Thyroid gland (tissue), 4 donors: ENCODE measurements around the gene LARP6.

Experiments
- POLR2A ChIP-seq, 2 donors: fragments of 450-650 bp; IDR thresholded peaks; one replicate each; pipeline ENCODE4 v1.6.1; 2017; ENCODE audit warnings: antibody characterized with exemption in 2 of 2, mild to moderate bottlenecking in 2 of 2, moderate library complexity in 1 of 2
- TF ChIP-seq, protein P1 (sequence below), 6 experiments: fragments of 200-600 bp in 3 of 6; fragments of 450-650 bp in 3 of 6; sonication (generic) in 3 of 6; IDR thresholded peaks; one replicate each; pipeline ENCODE4 v1.5.1; 2016 to 2019; ENCODE audit warnings: antibody characterized with exemption in 6 of 6, mild to moderate bottlenecking in 2 of 6, inconsistent platforms in 1 of 6, moderate library complexity in 1 of 6

DNA sequence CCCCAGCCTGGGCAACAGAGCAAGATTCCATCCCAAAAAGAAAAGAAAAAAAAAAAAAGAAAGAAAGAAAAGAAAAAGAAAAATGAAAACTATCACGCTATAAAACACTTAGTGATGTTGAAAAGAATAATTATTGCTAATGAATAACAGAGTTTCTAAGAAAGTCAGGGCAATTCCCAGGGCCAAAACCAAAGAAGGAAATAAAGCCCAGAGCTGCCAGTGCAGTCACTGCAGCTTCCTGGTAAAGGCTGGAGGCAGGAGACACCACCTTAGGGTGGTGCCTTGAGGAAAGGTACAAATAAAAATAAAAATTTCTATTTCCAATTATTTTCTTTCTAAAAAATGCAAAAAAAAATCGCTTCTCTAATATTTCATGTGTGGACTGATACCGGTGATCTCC, 70.9 kb downstream of the LARP6 start:
- TF ChIP-seq, protein P1, sequence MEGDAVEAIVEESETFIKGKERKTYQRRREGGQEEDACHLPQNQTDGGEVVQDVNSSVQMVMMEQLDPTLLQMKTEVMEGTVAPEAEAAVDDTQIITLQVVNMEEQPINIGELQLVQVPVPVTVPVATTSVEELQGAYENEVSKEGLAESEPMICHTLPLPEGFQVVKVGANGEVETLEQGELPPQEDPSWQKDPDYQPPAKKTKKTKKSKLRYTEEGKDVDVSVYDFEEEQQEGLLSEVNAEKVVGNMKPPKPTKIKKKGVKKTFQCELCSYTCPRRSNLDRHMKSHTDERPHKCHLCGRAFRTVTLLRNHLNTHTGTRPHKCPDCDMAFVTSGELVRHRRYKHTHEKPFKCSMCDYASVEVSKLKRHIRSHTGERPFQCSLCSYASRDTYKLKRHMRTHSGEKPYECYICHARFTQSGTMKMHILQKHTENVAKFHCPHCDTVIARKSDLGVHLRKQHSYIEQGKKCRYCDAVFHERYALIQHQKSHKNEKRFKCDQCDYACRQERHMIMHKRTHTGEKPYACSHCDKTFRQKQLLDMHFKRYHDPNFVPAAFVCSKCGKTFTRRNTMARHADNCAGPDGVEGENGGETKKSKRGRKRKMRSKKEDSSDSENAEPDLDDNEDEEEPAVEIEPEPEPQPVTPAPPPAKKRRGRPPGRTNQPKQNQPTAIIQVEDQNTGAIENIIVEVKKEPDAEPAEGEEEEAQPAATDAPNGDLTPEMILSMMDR (IDR thresholded peaks at IDR 0.05) = no peak
- no peak for TF ChIP-seq POLR2A (IDR thresholded peaks at IDR 0.05)
